ENCODE measurements around the gene MOG.

Gene MOG

DNA sequence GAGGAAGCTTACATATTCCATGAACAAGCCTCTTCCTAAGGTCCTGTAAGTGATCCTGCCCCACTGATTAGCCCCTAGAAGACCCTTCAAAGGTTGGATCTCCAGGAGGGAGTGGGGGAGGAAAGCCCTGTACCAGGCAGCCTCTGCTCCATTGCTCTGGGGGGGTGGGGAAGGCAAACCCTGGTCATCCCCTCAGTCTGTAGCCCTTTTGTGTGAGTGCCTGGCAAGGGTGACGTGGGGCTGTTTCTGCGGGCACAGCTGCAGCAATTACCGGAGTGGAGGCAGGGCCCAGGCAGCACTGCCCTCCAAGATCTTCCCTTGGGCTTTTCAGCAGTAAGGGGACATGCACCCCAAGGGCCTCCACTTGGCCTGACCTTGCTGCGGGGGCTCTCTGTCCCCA is at the start of gene MOG:
Gene MOG, plus strand, starts transcription at position 295 of the 400 bp plus-strand sequence. CDS start 118 bp downstream, outside the sequence.
- no peak for DNase-seq

DNA sequence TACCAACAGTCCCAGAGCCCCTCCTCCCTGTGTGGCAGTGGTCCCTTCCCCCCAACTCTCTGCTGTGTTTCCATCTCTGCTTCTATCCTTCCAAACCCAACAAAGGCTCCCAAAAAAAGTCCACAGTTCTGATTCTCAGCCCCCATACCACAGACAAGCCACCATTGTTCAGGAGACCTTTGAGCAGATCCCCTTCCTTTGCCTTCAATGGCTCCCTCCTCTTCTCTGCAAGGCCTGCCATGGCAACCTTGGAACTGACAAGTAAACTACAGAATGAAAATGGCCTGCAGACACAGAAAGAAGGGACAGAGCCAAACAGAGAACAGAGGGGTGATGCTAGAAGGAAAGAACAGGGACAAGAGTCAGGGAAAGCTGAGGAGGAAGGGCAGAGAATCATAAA is 48.8 kb upstream of the MOG start:
- no peak for DNase-seq

GRCh38 chr6:29610540-29610939 is 46.4 kb upstream of the MOG start:
- no peak for DNase-seq

GRCh38 chr6:29611426-29611825 is 45.5 kb upstream of the MOG start:
- no peak for DNase-seq

DNA sequence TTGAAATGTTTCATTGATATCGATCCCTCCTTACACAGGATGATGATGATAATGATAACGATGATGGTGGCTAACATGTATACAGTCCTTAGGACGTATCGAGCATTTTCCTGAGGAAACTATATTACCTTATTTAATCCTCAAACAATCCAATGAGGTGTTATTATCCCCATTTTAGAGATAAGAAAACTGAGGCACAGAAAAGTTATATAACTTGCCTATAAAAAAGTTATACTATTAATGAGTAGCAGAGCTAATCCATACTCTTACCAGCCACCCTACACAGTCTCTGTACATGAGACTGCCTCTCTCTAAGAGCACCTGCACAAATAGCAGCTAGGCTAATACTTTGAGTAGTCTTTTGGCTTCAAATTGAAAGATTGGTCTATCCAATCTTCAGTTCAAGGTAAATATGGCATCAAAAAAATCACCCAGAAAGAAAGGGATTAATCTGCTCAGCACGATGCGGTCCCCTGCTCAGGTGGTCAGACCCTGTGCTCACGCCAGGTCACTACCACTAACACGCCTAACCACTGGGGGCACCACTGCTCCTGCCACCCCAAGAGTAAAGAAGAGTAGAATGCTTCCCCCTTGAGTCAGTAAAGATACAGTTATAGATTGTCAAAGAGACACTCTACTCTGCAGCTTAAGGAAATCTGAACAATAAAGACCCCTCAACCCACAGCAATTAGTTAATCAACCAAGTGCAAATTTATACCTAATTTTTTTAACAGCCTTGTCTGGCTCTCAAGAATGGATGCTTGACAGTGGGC is 38.9 kb upstream of the MOG start:
- no peak for DNase-seq

GRCh38 chr6:29619578-29620160 is 37.2 kb upstream of the MOG start:
- no peak for DNase-seq

- no peak for DNase-seq
Observed at GRCh38 chr6:29620630-29621029, 36.3 kb upstream of the MOG start.

DNA sequence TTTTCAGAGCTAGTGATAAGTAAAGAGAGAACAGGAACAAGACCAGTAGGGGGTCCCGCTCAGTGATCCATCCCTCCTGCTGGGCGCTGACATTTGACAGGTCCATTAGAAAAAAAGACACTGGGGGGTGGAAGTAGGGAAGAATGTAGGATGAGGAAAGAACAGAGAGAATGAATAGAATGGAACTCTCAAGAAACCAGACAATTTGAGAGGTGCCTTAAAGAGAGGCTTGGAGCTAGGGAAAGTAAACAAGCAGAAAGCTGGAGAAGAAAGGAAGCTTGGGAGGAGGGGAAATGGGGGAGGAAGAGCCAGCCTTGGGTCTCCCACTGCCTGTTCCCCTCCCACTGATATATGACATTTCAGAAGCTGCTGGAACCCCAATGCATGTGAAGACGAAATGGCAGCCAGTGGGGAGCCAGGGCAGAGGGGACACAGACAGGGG is 32.4 kb upstream of the MOG start:
- DNase-seq, result no peak

- DNase-seq, result no peak
Observed at GRCh38 chr6:29625337-29625930, 31.5 kb upstream of the MOG start.

- DNase-seq, result no peak
Observed at GRCh38 chr6:29626948-29627754, 29.7 kb upstream of the MOG start.

- peak; percentile 72 for DNase-seq
Observed at GRCh38 chr6:29627755-29628418, 29.0 kb upstream of the MOG start.

DNA sequence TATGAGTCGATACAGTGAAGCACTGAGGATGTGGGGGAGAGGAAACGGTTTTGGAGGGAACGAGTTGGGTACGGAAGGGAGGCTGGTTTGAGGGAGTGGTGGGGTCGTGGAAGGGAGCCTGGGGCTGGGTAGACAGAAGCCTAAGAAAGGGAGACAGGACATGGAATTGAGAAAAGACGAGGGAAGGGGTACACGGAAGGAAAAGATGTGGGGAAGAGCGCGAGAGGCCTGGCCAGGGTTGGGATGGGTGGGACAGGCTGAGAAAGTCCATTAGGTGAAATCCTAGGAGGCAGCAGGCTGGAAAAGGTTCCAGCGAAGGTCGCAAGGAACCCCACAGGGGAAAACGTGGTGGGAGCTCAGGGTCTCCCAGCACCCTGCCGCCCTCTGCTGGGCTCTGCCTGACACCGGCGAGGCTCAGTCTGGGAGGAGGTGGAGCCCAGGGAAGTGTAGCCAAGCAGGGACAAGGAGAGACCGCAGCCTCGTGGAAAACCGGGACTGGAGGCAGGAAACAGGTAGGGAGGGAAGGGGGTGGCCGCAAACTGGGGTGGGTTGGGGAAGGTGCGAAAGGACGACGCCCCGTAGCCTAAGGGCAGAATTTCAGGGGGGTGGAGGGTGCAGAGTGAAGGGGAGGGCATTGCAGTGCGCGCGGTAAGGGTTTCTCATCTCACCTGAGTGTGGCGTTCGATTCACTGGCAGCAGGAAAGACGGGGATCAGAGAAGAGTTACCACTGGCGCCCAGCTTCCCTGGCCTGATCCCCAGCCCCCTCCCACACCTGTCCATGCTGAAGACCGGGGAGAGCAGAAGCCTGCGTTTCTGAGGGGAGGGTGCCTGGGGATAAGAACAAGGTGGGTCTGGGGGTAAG is 28.2 kb upstream of the MOG start:
- DNase-seq, result peak; percentile 43

DNA sequence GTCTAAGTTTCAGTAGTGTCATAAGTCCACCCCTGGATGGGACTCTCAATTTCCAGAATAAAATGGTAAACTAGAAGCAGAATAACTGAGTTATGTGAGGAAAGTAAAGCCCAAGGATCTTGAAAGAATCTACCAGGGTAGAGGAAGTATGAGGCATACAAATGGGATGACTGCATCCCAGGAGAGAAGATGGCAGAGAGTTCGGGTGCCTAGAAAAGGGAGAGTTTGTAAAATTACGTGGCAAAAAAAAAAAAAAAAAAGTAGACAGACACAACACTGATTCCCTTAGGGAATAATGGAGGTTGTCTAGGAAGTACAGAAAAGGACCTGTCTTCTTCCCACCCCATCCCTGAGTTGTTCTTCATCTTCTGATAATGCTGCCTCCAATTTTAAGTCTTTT is 27.3 kb upstream of the MOG start:
- DNase-seq, result no peak

- no peak for DNase-seq
Observed at GRCh38 chr6:29630315-29630714, 26.6 kb upstream of the MOG start.

- no peak for DNase-seq
Observed at GRCh38 chr6:29631209-29631810, 25.6 kb upstream of the MOG start.

- DNase-seq, result peak; percentile 76
Observed at GRCh38 chr6:29631860-29632731, 24.8 kb upstream of the MOG start.

- peak; percentile 73 for DNase-seq
Observed at GRCh38 chr6:29632789-29633533, 23.9 kb upstream of the MOG start, which contains the start of gene GABBR1. GABBR1 (minus strand) TSS chr6:29633183; CDS start chr6:29632385, 798 bp downstream.

DNA sequence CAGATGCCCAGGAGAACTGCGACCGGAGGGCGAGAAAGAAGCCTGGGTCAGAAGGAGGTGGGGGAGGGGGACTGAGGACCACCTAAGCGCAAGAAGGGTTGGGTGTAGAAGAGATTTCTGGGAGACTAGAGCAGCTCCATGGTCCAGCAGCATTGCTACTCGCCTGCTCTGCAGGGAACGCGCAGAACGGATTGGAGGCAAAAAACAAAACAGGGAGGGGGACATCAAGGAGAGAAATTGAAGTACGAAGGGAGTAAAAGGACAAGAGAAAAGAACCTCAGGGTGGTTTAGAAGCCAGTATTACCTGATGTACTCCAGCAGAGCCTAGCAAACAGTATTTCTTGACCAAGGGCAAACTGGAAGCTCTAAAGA is 23.4 kb upstream of the MOG start:
- no peak for DNase-seq

- no peak for DNase-seq
Observed at GRCh38 chr6:29637247-29637646, 19.6 kb upstream of the MOG start.

Data from CD4-positive, alpha-beta T cell treated with Interleukin-15 for 1 hour (primary cell).